SK-N-SH (cell line): ENCODE results near the gene RPH3AL.

Experiments used
- CHD2 ChIP-seq: fragments of 150-350 bp; IDR thresholded peaks from 2 replicates; pipeline ENCODE4 v1.6.1; 2018; ENCODE audit warnings: low read length; ENCODE audit not compliant: partially characterized antibody
- CTCF ChIP-seq: fragments of 200-600 bp; sonication (generic); IDR thresholded peaks from 2 replicates; pipeline ENCODE4 v1.6.1; 2017; ENCODE audit warnings: antibody characterized with exemption, mild to moderate bottlenecking, moderate library complexity
- EP300 ChIP-seq, 2 experiments: IDR thresholded peaks; 2 replicates each; pipeline versions ENCODE4 v1.4.0 to v1.6.1; 2012; ENCODE audit warnings: borderline replicate concordance in 1 of 2, low read depth in 1 of 2, low read length in 1 of 2
- GATA2 ChIP-seq: sonication (generic); formaldehyde crosslinking; IDR thresholded peaks from 2 replicates; pipeline ENCODE4 v1.5.0; 2020; ENCODE audit warnings: mild to moderate bottlenecking, missing genetic modification reagents
- NFIC ChIP-seq: IDR thresholded peaks from 2 replicates; pipeline ENCODE4 v1.4.0; 2012; ENCODE audit warnings: borderline replicate concordance
- NRF1 ChIP-seq: IDR thresholded peaks from 2 replicates; pipeline ENCODE4 v1.6.1; 2012; ENCODE audit warnings: low read depth, mild to moderate bottlenecking, low read length
- RFX5 ChIP-seq: IDR thresholded peaks from 2 replicates; pipeline ENCODE4 v1.6.1; 2012; ENCODE audit warnings: mild to moderate bottlenecking, improper control_type of control experiment, low read length
- SIN3A ChIP-seq: IDR thresholded peaks from 2 replicates; pipeline ENCODE4 v1.6.1; 2012; ENCODE audit warnings: low read depth, mild to moderate bottlenecking, low read length, moderate library complexity, borderline replicate concordance

- TF ChIP-seq CTCF (no peak), CHD2 (no peak), NRF1 (no peak), GATA2 (no peak), EP300 (IDR thresholded peaks at IDR 0.05; ENCODE audit: borderline replicate concordance in 1 of 2, low read depth in 1 of 2, low read length in 1 of 2) (no peak), RFX5 (no peak), NFIC (no peak), SIN3A (no peak)
Observed at GRCh38 chr17:253091-253846, 99.3 kb downstream of the RPH3AL start.
